K562 (cell line): ENCODE results near the gene CFAP73. TPM values are rescaled to one million over a fixed set of nuclear protein-coding genes. Genes with fewer than 3 reads are reported as not detected.
A peak's percentile ranks its signal among the peaks of the same experiment; 100 is the strongest.

Experiments used
- ATAC-seq: fragments of 200-7000 bp; cut with Tn5 transposase; 3 replicates; pipeline ENCODE4 v1.9.1; 2020; ENCODE audit warnings: moderate library complexity
- BruUV-seq: library from RNA; stranded (reverse); fragments of 400-500 nt; replicated peaks from 2 replicates; lab custom pipeline; 2021; lab: Mats Ljungman, UMichigan
- CTCF ChIA-PET: fragments of 300-600 bp; formaldehyde crosslinking; extraction: SDS; loops from one replicate; lab custom pipeline; 2021; ENCODE audit warnings: low intra/inter-chr PET ratio; lab: Yijun Ruan, JAX
- POLR2A ChIA-PET: fragments of 300-600, 350-650 bp; sonication (Branson Sonifier 250); formaldehyde crosslinking; extraction: SDS; loops from one replicate; lab custom pipeline; 2021; ENCODE audit warnings: antibody characterized with exemption, inconsistent platforms; lab: Yijun Ruan, JAX
- DNase-seq, 4 experiments: peaks; one replicate each; pipeline versions ENCODE4 v3.0.0 to v3.0.0-alpha.2; 2011 to 2018; ENCODE audit warnings: low spot score in 3 of 4, mixed read lengths in 3 of 4; ENCODE audit errors: extremely low read depth in 1 of 4
- FAIRE-seq: peaks from 2 replicates; lab custom pipeline; 2011; peaks lifted over from hg19 to GRCh38; lab: Jason Lieb, UNC
- H2AFZ ChIP-seq: 2 replicates; pipeline ENCODE4 v1.6.0; 2011; ENCODE audit warnings: low read depth, low read length, control low read depth, inconsistent platforms
- H3K27ac ChIP-seq: fragments of 200-600 bp; 3 replicates; pipeline ENCODE4 v1.8.0; 2011; ENCODE audit warnings: low read depth, mild to moderate bottlenecking, control low read depth, inconsistent platforms, low read length, moderate library complexity, mixed read lengths; ENCODE audit errors: extremely low read depth
- H3K27me3 ChIP-seq, 2 experiments: fragments of 300-600 bp in 1 of 2; 2 replicates in 1 of 2; 3 replicates in 1 of 2; pipeline versions ENCODE4 v1.6.0 to v1.8.0; 2011; ENCODE audit warnings: inconsistent platforms in 2 of 2, low read length in 2 of 2, mild to moderate bottlenecking in 1 of 2, mixed read lengths in 1 of 2, moderate library complexity in 1 of 2; ENCODE audit not compliant: control insufficient read depth in 2 of 2, insufficient read depth in 2 of 2
- H3K36me3 ChIP-seq: fragments of 300-600 bp; 3 replicates; pipeline ENCODE4 v1.8.0; 2011; ENCODE audit warnings: mild to moderate bottlenecking, low read length, inconsistent platforms; ENCODE audit not compliant: control insufficient read depth, insufficient read depth
- H3K4me1 ChIP-seq, 2 experiments: fragments of 200-600 bp in 1 of 2; replicated peaks in 1 of 2; 2 replicates in 1 of 2; 3 replicates in 1 of 2; pipeline versions ENCODE4 v1.5.1 to v1.8.0; 2011; ENCODE audit warnings: inconsistent platforms in 2 of 2, low read length in 2 of 2, mild to moderate bottlenecking in 1 of 2, mixed read lengths in 1 of 2, moderate library complexity in 1 of 2; ENCODE audit not compliant: control insufficient read depth in 2 of 2, insufficient read depth in 2 of 2
- H3K4me2 ChIP-seq: 2 replicates; pipeline ENCODE4 v1.6.1; 2011; ENCODE audit warnings: low read length, control low read depth, inconsistent platforms, mixed read lengths; ENCODE audit not compliant: insufficient read depth
- H3K4me3 ChIP-seq: fragments of 200-600 bp; sonication (generic), shearing (Covaris generic); 2 replicates; pipeline ENCODE4 v1.5.1; 2016; ENCODE audit warnings: control low read depth, inconsistent platforms
- H3K79me2 ChIP-seq: fragments of 200-600 bp; 3 replicates; pipeline ENCODE4 v1.8.0; 2011; ENCODE audit warnings: low read length, inconsistent platforms; ENCODE audit not compliant: control insufficient read depth, insufficient read depth
- H3K9ac ChIP-seq, 2 experiments: 2 replicates each; pipeline versions ENCODE4 v1.6.0 to v1.6.1; 2011; ENCODE audit warnings: low read depth in 2 of 2, low read length in 2 of 2, control low read depth in 1 of 2, inconsistent platforms in 1 of 2, mild to moderate bottlenecking in 1 of 2, mixed read lengths in 1 of 2; ENCODE audit not compliant: insufficient read depth in 1 of 2
- H3K9me1 ChIP-seq: one replicate; pipeline ENCODE4 v1.6.0; 2011; ENCODE audit warnings: inconsistent platforms, mild to moderate bottlenecking, low read length, moderate library complexity; ENCODE audit not compliant: control insufficient read depth, insufficient read depth
- H3K9me3 ChIP-seq: replicated peaks from 2 replicates; pipeline ENCODE4 v1.5.1; 2011; ENCODE audit warnings: low read depth, low read length, inconsistent platforms; ENCODE audit not compliant: control insufficient read depth, insufficient read depth
- H4K20me1 ChIP-seq: replicated peaks from 2 replicates; pipeline ENCODE4 v1.6.1; 2011; ENCODE audit warnings: low read length, inconsistent platforms, mixed read lengths; ENCODE audit not compliant: control insufficient read depth, insufficient read depth
- BDP1 ChIP-seq: IDR thresholded peaks from 3 replicates; pipeline ENCODE4 v1.6.1; 2011; ENCODE audit not compliant: insufficient read length, insufficient read depth
- HNRNPH1 ChIP-seq: fragments of 200-400 bp; formaldehyde crosslinking; optimal IDR thresholded peaks from 2 replicates; pipeline ENCODE3; 2017; ENCODE audit warnings: low read depth, mild to moderate bottlenecking, low read length, moderate library complexity
- MAFG ChIP-seq: fragments of 450-650 bp; conservative IDR thresholded peaks from 2 replicates; pipeline ENCODE4 v1.6.1; 2016; ENCODE audit warnings: missing genetic modification characterization, missing compliant biosample characterization
- NR2C2 ChIP-seq, 2 experiments: fragments of 200-800 bp in 1 of 2; sonication (Bioruptor generic) in 1 of 2; sonication (generic) in 1 of 2; formaldehyde crosslinking in 1 of 2; IDR thresholded peaks; 2 replicates each; pipeline versions ENCODE4 v1.6.1 to v1.8.0; 2016 to 2022; ENCODE audit warnings: mild to moderate bottlenecking in 1 of 2, missing compliant biosample characterization in 1 of 2, missing genetic modification characterization in 1 of 2, missing genetic modification reagents in 1 of 2
- SMAD1 ChIP-seq: fragments of 150-350 bp; IDR thresholded peaks from 2 replicates; pipeline ENCODE4 v1.6.1; 2014; ENCODE audit warnings: low read length, low read depth; ENCODE audit not compliant: partially characterized antibody
- TEAD4 ChIP-seq, 2 experiments: sonication (generic) in 1 of 2; formaldehyde crosslinking in 1 of 2; IDR thresholded peaks; 2 replicates each; pipeline versions ENCODE4 v1.6.1 to v1.8.0; 2012 to 2022; ENCODE audit warnings: borderline replicate concordance in 1 of 2, inconsistent platforms in 1 of 2, low read length in 1 of 2, mild to moderate bottlenecking in 1 of 2, missing genetic modification reagents in 1 of 2
- ZNF589 ChIP-seq: fragments of 200-800 bp; sonication (Bioruptor generic); IDR thresholded peaks from 2 replicates; pipeline ENCODE4 v1.6.1; 2016; ENCODE audit warnings: low read depth, missing genetic modification characterization, missing compliant biosample characterization
- WGBS: fragments of 100-300 bp; shearing (Covaris generic); methylation state at CpG from one replicate; pipeline ENCODE4 v1.1.6; 2016; ENCODE audit warnings: low coverage, mixed read lengths; ENCODE audit not compliant: insufficient coverage; ENCODE audit errors: missing lambda C conversion rate; 5-methylcytosine and 5-hydroxymethylcytosine counted together
- in situ Hi-C: fragments of 300-500 bp; cut with MboI; formaldehyde crosslinking; loops from 4 replicates; pipeline ENCODE4 v1.15.0; 2018; ENCODE audit warnings: inconsistent platforms, mixed read lengths
- intact Hi-C: fragments of 100-400 bp; cut with micrococcal nuclease; formaldehyde crosslinking; loops from 2 replicates; pipeline ENCODE4 v1.14.2; 2022
- polyA plus RNA-seq, 8 experiments: library from polyadenylated mRNA; depleted of rRNA in 4 of 8; stranded (reverse) in 5 of 8; unstranded in 3 of 8; fragments of >200 nt; fragmentation: Nextera tagmentation in 2 of 8; fragmentation: Illumina TruSeq in 1 of 8; extraction: Ambion mirVana in 2 of 8; extraction: Trizol in 1 of 8; gene quantifications; 2 replicates each; pipeline versions ENCODE4 v1.2.1 to v1.2.3, GENCODE V29; 2011 to 2014; ENCODE audit warnings: inconsistent platforms in 1 of 8, missing spikeins in 1 of 8
- total RNA-seq, 7 experiments: library from RNA; depleted of rRNA in 6 of 7; stranded (reverse); fragments of >200 nt in 6 of 7; fragmentation: Illumina TruSeq in 2 of 7; extraction: Trizol in 2 of 7; gene quantifications; 2 replicates each; pipeline versions ENCODE4 v1.2.1 to v1.2.3, GENCODE V29; 2011 to 2021; ENCODE audit warnings: low replicate concordance in 1 of 7
- TF ChIP-seq, protein P1 (sequence below), 2 experiments: fragments of 450-650 bp in 1 of 2; sonication (generic) in 1 of 2; formaldehyde crosslinking; conservative IDR thresholded peaks; 2 replicates each; pipeline versions ENCODE4 v1.4.0 to v1.8.1; 2020 to 2022; ENCODE audit warnings: mild to moderate bottlenecking in 1 of 2, missing genetic modification reagents in 1 of 2
- TF ChIP-seq, protein P2 (sequence below): fragments of 250-450 bp; sonication (Bioruptor Pico); IDR thresholded peaks from 2 replicates; pipeline ENCODE4 v1.4.0; 2020
- TF ChIP-seq, protein P3 (sequence below): fragments of 250-450 bp; sonication (Bioruptor Pico); IDR thresholded peaks from 2 replicates; pipeline ENCODE4 v1.8.0; 2021; ENCODE audit warnings: moderate library complexity, mild to moderate bottlenecking, inconsistent platforms
- TF ChIP-seq, protein P4 (sequence below): sonication (generic); formaldehyde crosslinking; IDR thresholded peaks from 2 replicates; pipeline ENCODE4 v1.8.1; 2022; ENCODE audit warnings: missing genetic modification reagents

Gene CFAP73
- total and polyA plus RNA-seq, 9 of the 15 experiments (the other 6 are each of a cell fraction or from before 2014, with no cell fraction given): not detected

DNA sequence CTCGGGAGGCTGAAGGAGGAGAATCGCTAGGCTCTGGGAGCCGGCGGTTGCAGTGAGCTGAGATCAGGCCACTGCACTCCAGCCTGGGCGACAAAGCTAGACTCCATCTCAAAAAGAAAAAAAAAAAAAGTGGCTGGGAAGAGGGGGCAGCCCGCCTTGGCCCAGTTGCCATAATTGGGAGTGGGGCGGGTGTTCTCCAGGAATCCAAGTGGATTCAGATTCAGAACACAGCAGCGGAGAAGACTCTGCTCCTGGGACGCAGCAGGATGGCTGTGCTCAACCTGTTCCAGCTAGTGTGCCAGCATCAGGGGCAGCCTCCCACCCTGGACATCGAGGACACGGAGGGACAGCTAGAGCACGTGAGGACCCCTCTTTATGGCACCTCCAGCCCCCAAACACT is 5.5 kb downstream of the CFAP73 start:
- H4K20me1 ChIP-seq: peaks cover 19% of the 10 kb centered on the region
- peaks cover 27% of the 10 kb centered on the region; the same call in 2 of the 3 replicates for H3K36me3 ChIP-seq
- BruUV-seq: no TSS peak
- in situ Hi-C loops (no loop called here), intact Hi-C loops (no loop called here)
- TF ChIP-seq HNRNPH1: no peak
- no peak overlapping the region for H3K27ac ChIP-seq
- H3K4me2 ChIP-seq: no peak overlapping the region
- no peaks in the 10 kb centered on the region for H3K9me1 ChIP-seq
- ATAC-seq (no peak), FAIRE-seq (no peak), DNase-seq (no peak)
- WGBS: 35% methylated on average over 11 of the region's 12 CpGs
- POLR2A ChIA-PET: interaction anchor here (0.7 to 1.2 kb wide), 2 partner anchors 19 to 65 kb away, joined by 3 read pairs; no protein-coding TSS in a partner anchor
- H3K79me2 ChIP-seq: no peaks in the 10 kb centered on the region
- H3K9ac ChIP-seq: peak overlapping the region in 1 of 2 experiments; percentile 28; a peak in 1 of 4 replicates
- H2AFZ ChIP-seq: no peak overlapping the region
- no peak overlapping the region for H3K4me3 ChIP-seq
- CTCF ChIA-PET: no interaction called here
- peaks cover 11 to 28% of the 10 kb centered on the region in 2 experiments for H3K27me3 ChIP-seq
- peaks cover 5 to 24% of the 10 kb centered on the region in 2 experiments; a peak in 3 of 5 replicates for H3K4me1 ChIP-seq
- no peaks in the 10 kb centered on the region for H3K9me3 ChIP-seq

DNA sequence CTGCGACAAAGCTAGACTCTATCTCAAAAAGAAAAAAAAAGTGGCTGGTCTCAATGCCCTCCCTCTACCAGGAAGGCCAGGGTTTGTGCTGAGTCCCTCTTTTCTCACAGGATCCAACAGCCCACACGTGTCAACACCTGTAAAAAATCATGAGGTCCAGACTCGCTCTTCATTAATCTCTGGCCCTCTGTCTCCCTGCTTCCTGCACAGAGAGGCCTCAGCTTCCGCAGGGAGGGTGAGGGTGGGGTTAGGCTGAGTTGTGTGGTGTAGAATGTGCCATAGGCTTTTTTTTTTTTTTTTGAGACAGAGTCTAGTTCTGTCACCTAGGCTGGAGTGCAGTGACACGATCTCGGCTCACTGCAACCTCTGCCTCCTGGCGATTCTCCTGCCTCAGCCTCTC is 6.1 kb downstream of the CFAP73 start:
- Histone ChIP-seq H3K4me1 (peaks cover 5 to 24% of the 10 kb centered on the region in 2 experiments; a peak in 3 of 5 replicates), H3K36me3 (peaks cover 33% of the 10 kb centered on the region), H3K4me3 (no peak overlapping the region), H2AFZ (no peak overlapping the region), H3K27me3 (peaks cover 8 to 22% of the 10 kb centered on the region in 2 experiments), H3K9me3 (no peaks in the 10 kb centered on the region), H3K9ac (no peak overlapping the region), H3K79me2 (no peaks in the 10 kb centered on the region), H3K4me2 (no peak overlapping the region), H3K27ac (no peak overlapping the region), H3K9me1 (no peaks in the 10 kb centered on the region), H4K20me1 (peaks cover 20% of the 10 kb centered on the region)
- no peak for FAIRE-seq
- no TSS peak for BruUV-seq
- ChIA-PET CTCF (no interaction called here), POLR2A (interaction anchor here (1.2 kb wide), 1 partner anchor 65 kb away, joined by 3 read pairs; no protein-coding TSS in a partner anchor)
- in situ Hi-C loops (no loop called here), intact Hi-C loops (no loop called here)
- no peak for DNase-seq
- 19% methylated on average over 7 of the region's 7 CpGs for WGBS
- no peak for ATAC-seq
- TF ChIP-seq, protein P1, sequence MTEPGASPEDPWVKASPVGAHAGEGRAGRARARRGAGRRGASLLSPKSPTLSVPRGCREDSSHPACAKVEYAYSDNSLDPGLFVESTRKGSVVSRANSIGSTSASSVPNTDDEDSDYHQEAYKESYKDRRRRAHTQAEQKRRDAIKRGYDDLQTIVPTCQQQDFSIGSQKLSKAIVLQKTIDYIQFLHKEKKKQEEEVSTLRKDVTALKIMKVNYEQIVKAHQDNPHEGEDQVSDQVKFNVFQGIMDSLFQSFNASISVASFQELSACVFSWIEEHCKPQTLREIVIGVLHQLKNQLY (CRISPR knock-in tag; conservative IDR thresholded peaks at IDR 0.05): no peak
- no peak for TF ChIP-seq TEAD4 (IDR thresholded peaks at IDR 0.05; ENCODE audit: low read length)
- no peak for TF ChIP-seq TEAD4 (CRISPR knock-in tag; IDR thresholded peaks at IDR 0.05; ENCODE audit: borderline replicate concordance)
- no peak for TF ChIP-seq ZNF589 (CRISPR knock-in tag)
- TF ChIP-seq, protein P2, sequence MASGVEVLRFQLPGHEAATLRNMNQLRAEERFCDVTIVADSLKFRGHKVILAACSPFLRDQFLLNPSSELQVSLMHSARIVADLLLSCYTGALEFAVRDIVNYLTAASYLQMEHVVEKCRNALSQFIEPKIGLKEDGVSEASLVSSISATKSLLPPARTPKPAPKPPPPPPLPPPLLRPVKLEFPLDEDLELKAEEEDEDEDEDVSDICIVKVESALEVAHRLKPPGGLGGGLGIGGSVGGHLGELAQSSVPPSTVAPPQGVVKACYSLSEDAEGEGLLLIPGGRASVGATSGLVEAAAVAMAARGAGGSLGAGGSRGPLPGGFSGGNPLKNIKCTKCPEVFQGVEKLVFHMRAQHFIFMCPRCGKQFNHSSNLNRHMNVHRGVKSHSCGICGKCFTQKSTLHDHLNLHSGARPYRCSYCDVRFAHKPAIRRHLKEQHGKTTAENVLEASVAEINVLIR: no peak
- TF ChIP-seq NR2C2 (CRISPR knock-in tag; IDR thresholded peaks at IDR 0.05): no peak
- TF ChIP-seq NR2C2 (tag; IDR thresholded peaks at IDR 0.05): no peak
- no peak for TF ChIP-seq SMAD1
- TF ChIP-seq, protein P3, sequence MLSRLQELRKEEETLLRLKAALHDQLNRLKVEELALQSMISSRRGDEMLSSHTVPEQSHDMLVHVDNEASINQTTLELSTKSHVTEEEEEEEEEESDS (CRISPR knock-in tag): no peak
- TF ChIP-seq BDP1: no peak
- TF ChIP-seq, protein P4, sequence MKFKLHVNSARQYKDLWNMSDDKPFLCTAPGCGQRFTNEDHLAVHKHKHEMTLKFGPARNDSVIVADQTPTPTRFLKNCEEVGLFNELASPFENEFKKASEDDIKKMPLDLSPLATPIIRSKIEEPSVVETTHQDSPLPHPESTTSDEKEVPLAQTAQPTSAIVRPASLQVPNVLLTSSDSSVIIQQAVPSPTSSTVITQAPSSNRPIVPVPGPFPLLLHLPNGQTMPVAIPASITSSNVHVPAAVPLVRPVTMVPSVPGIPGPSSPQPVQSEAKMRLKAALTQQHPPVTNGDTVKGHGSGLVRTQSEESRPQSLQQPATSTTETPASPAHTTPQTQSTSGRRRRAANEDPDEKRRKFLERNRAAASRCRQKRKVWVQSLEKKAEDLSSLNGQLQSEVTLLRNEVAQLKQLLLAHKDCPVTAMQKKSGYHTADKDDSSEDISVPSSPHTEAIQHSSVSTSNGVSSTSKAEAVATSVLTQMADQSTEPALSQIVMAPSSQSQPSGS (CRISPR knock-in tag): no peak
- TF ChIP-seq MAFG (tag): no peak
